Stimulated activated CD4-positive, alpha-beta T cell treated with anti-CD3 and anti-CD28 coated beads, TNF-alpha, amount 100 ng/mL, for 24 hours (primary cell): ENCODE results near the gene MARCHF2.
"Not testable (repeated sequence)": the region's sequence is repeated elsewhere in the genome, so short reads cannot be mapped to it uniquely, and the experiment has no call there.

Experiments
- DNase-seq, 3 experiments: peaks; one replicate each; pipeline ENCODE4 v3.0.0-alpha.2; 2020; ENCODE audit warnings: low read depth in 3 of 3

The MARCHF2 gene

GRCh38 chr19:8412783-8413628, at the start of gene MARCHF2:
MARCHF2 (plus strand) TSS chr19:8413305; CDS start chr19:8421841, 8,536 bp downstream.
- peak; percentile 88 to 95 (median 94) for DNase-seq

- DNase-seq = peak; percentile 13 to 71 (median 14)
Observed at GRCh38 chr19:8363803-8364771, 49.0 kb upstream of the MARCHF2 start, which contains the start of gene ANGPTL4. ANGPTL4 (plus strand) TSS chr19:8364155; CDS start chr19:8364322, 167 bp downstream.

- DNase-seq = no peak
Observed at GRCh38 chr19:8366121-8366581, 47.0 kb upstream of the MARCHF2 start.

- no peak for DNase-seq
Observed at GRCh38 chr19:8366961-8367326, 46.2 kb upstream of the MARCHF2 start.

GRCh38 chr19:8367327-8368001, 45.6 kb upstream of the MARCHF2 start:
- DNase-seq = no peak

- no peak for DNase-seq
Observed at GRCh38 chr19:8370176-8371010, 42.7 kb upstream of the MARCHF2 start.

GRCh38 chr19:8371011-8371804, 41.9 kb upstream of the MARCHF2 start:
- no peak for DNase-seq

GRCh38 chr19:8373867-8374813, 39.0 kb upstream of the MARCHF2 start:
- no peak for DNase-seq

- DNase-seq = not testable (repeated sequence)
Observed at GRCh38 chr19:8375766-8376165, 37.3 kb upstream of the MARCHF2 start.

GRCh38 chr19:8376373-8376974, 36.6 kb upstream of the MARCHF2 start:
- DNase-seq = not testable (repeated sequence)

- no peak for DNase-seq
Observed at GRCh38 chr19:8377598-8377997, 35.5 kb upstream of the MARCHF2 start.

GRCh38 chr19:8379156-8379891, 33.8 kb upstream of the MARCHF2 start:
- DNase-seq = not testable (repeated sequence)

GRCh38 chr19:8384569-8384968, 28.5 kb upstream of the MARCHF2 start:
- DNase-seq = not testable (repeated sequence)

GRCh38 chr19:8385103-8385502, 28.0 kb upstream of the MARCHF2 start:
- not testable (repeated sequence) for DNase-seq

- not testable (repeated sequence) for DNase-seq
Observed at GRCh38 chr19:8385566-8385965, 27.5 kb upstream of the MARCHF2 start.

GRCh38 chr19:8386419-8386818, 26.7 kb upstream of the MARCHF2 start:
- not testable (repeated sequence) for DNase-seq

GRCh38 chr19:8386990-8387389, 26.1 kb upstream of the MARCHF2 start:
- no peak for DNase-seq
